Measurements from ENCODE around the gene C6orf136.

GRCh38 chr6:30654798-30655742 lies 8.1 kb downstream of the C6orf136 start:
- TF ChIP-seq MAX (IDR thresholded peaks at IDR 0.05), result no peak
- TF ChIP-seq REST (IDR thresholded peaks at IDR 0.05; ENCODE audit: low read depth), result no peak
- no peak for TF ChIP-seq TAF1 (IDR thresholded peaks at IDR 0.05; ENCODE audit: low read depth)
- TF ChIP-seq NFIC (IDR thresholded peaks at IDR 0.05), result no peak
- no peak for TF ChIP-seq CEBPB (IDR thresholded peaks at IDR 0.05)
- no peak for TF ChIP-seq RAD21 (IDR thresholded peaks at IDR 0.05; ENCODE audit: low read depth)
- TF ChIP-seq CREB1 (IDR thresholded peaks at IDR 0.05; ENCODE audit: low read depth), result no peak
- TF ChIP-seq ZBTB7A (IDR thresholded peaks at IDR 0.05; ENCODE audit: low read depth), result no peak
- no peak for TF ChIP-seq EGR1 (IDR thresholded peaks at IDR 0.05)
- no peak for TF ChIP-seq TEAD4 (IDR thresholded peaks at IDR 0.05)

Data from Ishikawa (cell line).